ENCODE measurements around the gene DOCK6.

DNA sequence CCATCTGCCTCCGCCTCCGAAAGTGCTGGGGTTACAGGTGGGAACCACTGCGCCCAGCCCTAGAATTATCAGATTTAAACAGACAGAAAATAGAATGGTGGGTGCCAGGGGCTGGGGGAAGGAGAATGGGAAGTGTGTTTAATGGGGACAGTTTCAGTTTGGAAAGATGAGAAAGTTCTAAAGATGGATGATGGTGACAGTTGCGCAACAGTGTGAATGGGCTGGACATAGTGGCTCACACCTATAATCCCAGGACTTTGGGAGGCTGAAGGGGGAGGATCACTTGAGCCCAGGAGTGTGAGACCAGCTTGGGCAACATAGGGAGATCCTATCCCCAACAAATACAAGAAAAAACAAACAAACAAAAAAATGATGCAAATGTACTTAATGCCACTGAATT lies 80.8 kb downstream of the DOCK6 start:
- TF ChIP-seq, protein P1, sequence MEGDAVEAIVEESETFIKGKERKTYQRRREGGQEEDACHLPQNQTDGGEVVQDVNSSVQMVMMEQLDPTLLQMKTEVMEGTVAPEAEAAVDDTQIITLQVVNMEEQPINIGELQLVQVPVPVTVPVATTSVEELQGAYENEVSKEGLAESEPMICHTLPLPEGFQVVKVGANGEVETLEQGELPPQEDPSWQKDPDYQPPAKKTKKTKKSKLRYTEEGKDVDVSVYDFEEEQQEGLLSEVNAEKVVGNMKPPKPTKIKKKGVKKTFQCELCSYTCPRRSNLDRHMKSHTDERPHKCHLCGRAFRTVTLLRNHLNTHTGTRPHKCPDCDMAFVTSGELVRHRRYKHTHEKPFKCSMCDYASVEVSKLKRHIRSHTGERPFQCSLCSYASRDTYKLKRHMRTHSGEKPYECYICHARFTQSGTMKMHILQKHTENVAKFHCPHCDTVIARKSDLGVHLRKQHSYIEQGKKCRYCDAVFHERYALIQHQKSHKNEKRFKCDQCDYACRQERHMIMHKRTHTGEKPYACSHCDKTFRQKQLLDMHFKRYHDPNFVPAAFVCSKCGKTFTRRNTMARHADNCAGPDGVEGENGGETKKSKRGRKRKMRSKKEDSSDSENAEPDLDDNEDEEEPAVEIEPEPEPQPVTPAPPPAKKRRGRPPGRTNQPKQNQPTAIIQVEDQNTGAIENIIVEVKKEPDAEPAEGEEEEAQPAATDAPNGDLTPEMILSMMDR (conservative IDR thresholded peaks at IDR 0.05; ENCODE audit: low read depth, low read length), result no peak
- no peak for TF ChIP-seq EZH2 (IDR thresholded peaks at IDR 0.05; ENCODE audit: low read length, unreplicated experiment)

All from PC-3 (cell line).